Tibial nerve (tissue), 4 donors: ENCODE results near the gene ASXL3.

Source experiments
- EP300 ChIP-seq, 2 donors: sonication (generic); formaldehyde crosslinking; IDR thresholded peaks; one replicate each; pipeline ENCODE4 v1.6.1; 2017; ENCODE audit warnings: antibody characterized with exemption in 2 of 2, mild to moderate bottlenecking in 1 of 2
- POLR2A ChIP-seq, 2 donors: fragments of 450-650 bp; IDR thresholded peaks; one replicate each; pipeline ENCODE4 v1.6.1; 2017; ENCODE audit warnings: antibody characterized with exemption in 2 of 2, mild to moderate bottlenecking in 2 of 2, moderate library complexity in 2 of 2
- TF ChIP-seq, protein P1 (sequence below), 5 experiments: fragments of 200-600 bp in 3 of 5; fragments of 450-650 bp in 2 of 5; sonication (generic) in 3 of 5; IDR thresholded peaks; one replicate each; pipeline ENCODE4 v1.5.1; 2016 to 2019; ENCODE audit warnings: antibody characterized with exemption in 5 of 5, mild to moderate bottlenecking in 3 of 5, moderate library complexity in 2 of 5

DNA sequence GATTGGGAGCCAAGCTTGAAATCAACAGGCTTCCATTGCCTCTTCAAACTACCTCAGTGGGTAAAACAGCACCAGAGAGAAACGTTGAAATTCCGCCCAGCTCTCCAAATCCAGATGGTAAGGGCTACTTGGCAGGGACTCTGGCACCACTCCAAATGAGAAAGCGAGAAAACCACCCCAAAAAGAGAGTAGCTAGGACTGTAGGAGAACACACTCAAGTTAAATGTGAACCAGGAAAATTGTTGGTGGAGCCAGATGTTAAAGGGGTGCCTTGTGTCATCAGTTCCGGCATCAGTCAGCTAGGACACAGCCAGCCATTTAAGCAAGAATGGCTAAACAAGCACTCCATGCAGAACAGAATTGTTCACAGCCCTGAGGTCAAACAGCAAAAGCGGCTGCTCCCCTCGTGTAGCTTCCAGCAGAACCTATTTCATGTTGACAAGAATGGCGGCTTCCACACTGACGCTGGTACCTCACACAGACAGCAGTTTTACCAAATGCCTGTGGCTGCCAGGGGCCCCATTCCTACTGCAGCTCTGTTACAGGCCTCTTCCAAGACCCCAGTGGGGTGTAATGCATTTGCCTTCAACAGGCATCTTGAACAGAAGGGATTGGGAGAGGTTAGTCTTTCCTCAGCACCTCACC lies 167.3 kb downstream of the ASXL3 start:
- TF ChIP-seq EP300 (IDR thresholded peaks at IDR 0.05) (no peak), POLR2A (IDR thresholded peaks at IDR 0.05) (no peak)
- TF ChIP-seq, protein P1, sequence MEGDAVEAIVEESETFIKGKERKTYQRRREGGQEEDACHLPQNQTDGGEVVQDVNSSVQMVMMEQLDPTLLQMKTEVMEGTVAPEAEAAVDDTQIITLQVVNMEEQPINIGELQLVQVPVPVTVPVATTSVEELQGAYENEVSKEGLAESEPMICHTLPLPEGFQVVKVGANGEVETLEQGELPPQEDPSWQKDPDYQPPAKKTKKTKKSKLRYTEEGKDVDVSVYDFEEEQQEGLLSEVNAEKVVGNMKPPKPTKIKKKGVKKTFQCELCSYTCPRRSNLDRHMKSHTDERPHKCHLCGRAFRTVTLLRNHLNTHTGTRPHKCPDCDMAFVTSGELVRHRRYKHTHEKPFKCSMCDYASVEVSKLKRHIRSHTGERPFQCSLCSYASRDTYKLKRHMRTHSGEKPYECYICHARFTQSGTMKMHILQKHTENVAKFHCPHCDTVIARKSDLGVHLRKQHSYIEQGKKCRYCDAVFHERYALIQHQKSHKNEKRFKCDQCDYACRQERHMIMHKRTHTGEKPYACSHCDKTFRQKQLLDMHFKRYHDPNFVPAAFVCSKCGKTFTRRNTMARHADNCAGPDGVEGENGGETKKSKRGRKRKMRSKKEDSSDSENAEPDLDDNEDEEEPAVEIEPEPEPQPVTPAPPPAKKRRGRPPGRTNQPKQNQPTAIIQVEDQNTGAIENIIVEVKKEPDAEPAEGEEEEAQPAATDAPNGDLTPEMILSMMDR (IDR thresholded peaks at IDR 0.05), result no peak
